Measurements from ENCODE around the gene SLC35A3. TPM values are rescaled to one million over a fixed set of nuclear protein-coding genes. Genes with fewer than 3 reads are reported as not detected.
"Not testable (repeated sequence)": the region's sequence is repeated elsewhere in the genome, so short reads cannot be mapped to it uniquely, and the experiment has no call there.

The SLC35A3 gene
- total and polyA plus RNA-seq, 2 donors, result 25.9 to 28.2 TPM

GRCh38 chr1:99950486-99950885 lies 19.3 kb upstream of the SLC35A3 start:
- Histone ChIP-seq H3K9me3 (ENCODE audit: control insufficient read depth in 2 of 2, insufficient read depth in 1 of 2, low read length in 1 of 2) (no peaks in the 10 kb centered on the region), H3K27me3 (ENCODE audit: control insufficient read depth in 2 of 2, insufficient read depth in 1 of 2, low read length in 1 of 2) (no peaks in the 10 kb centered on the region), H3K4me3 (ENCODE audit: low read length in 2 of 2) (no peak overlapping the region), H3K36me3 (ENCODE audit: control insufficient read depth in 2 of 2, insufficient read depth in 2 of 2, low read length in 1 of 2) (no peaks in the 10 kb centered on the region), H3K4me1 (ENCODE audit: control insufficient read depth in 2 of 2, insufficient read depth in 2 of 2, low read length in 2 of 2) (no peaks in the 10 kb centered on the region), H3K27ac (ENCODE audit: low read depth in 1 of 2, low read length in 1 of 2) (no peak overlapping the region)
- DNase-seq (ENCODE audit: low read depth in 6 of 9, low spot score in 9 of 9), result no peak
- 96% methylated on average over 3 of the region's 3 CpGs for WGBS

DNA sequence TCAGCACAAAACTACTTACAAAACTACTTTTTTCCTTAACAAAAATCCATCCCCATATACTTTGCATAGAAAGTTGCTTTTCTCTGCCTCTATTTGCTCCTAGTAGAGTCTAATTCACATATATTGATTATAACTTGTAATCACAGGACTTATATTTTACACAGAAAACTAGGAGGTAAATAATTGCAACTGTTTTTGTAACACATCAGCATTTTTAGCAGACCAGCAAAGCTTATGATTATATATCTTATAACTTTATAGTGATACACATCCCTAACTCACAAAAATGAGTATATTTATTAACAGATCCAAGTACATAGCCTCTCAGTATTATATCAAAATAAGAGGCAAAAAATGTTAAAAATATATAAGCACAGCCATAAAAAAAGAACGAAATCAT lies 17.3 kb upstream of the SLC35A3 start:
- no peak for DNase-seq (ENCODE audit: low read depth in 6 of 9, low spot score in 9 of 9)
- Histone ChIP-seq H3K4me3 (ENCODE audit: low read length in 2 of 2) (no peak overlapping the region), H3K36me3 (ENCODE audit: control insufficient read depth in 2 of 2, insufficient read depth in 2 of 2, low read length in 1 of 2) (no peaks in the 10 kb centered on the region), H3K4me1 (ENCODE audit: control insufficient read depth in 2 of 2, insufficient read depth in 2 of 2, low read length in 2 of 2) (no peaks in the 10 kb centered on the region), H3K9me3 (ENCODE audit: control insufficient read depth in 2 of 2, insufficient read depth in 1 of 2, low read length in 1 of 2) (no peaks in the 10 kb centered on the region), H3K27me3 (ENCODE audit: control insufficient read depth in 2 of 2, insufficient read depth in 1 of 2, low read length in 1 of 2) (no peaks in the 10 kb centered on the region), H3K27ac (ENCODE audit: low read depth in 1 of 2, low read length in 1 of 2) (no peak overlapping the region)
- WGBS, result 96% methylated on average over 1 of the region's 1 CpG

DNA sequence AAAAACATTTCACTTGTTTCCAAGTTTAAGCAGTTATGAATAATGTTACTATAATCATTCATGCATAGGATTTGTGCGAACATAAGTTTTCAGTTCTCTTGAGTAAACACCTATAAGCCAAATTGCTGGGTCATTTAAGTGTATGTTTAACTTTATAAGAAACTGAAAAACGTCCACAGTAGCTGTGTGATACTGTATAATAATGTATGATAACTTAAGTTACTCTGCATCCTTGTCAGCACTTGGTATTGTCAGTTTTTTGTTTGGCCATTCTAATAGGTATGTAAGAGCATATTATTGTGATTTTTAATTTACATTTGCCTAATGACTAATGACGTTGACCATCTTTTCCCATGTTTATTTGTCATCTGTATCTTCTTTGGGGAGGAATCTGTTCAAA lies 14.4 kb upstream of the SLC35A3 start:
- Histone ChIP-seq H3K4me1 (ENCODE audit: control insufficient read depth in 2 of 2, insufficient read depth in 2 of 2, low read length in 2 of 2) (no peaks in the 10 kb centered on the region), H3K4me3 (ENCODE audit: low read length in 2 of 2) (no peak overlapping the region), H3K9me3 (ENCODE audit: control insufficient read depth in 2 of 2, insufficient read depth in 1 of 2, low read length in 1 of 2) (no peaks in the 10 kb centered on the region), H3K27ac (ENCODE audit: low read depth in 1 of 2, low read length in 1 of 2) (no peak overlapping the region), H3K27me3 (ENCODE audit: control insufficient read depth in 2 of 2, insufficient read depth in 1 of 2, low read length in 1 of 2) (no peaks in the 10 kb centered on the region), H3K36me3 (ENCODE audit: control insufficient read depth in 2 of 2, insufficient read depth in 2 of 2, low read length in 1 of 2) (no peaks in the 10 kb centered on the region)
- WGBS, result 97% methylated on average over 3 of the region's 3 CpGs
- no peak for DNase-seq (ENCODE audit: low read depth in 6 of 9, low spot score in 9 of 9)

- H3K27ac ChIP-seq (ENCODE audit: low read depth in 1 of 2, low read length in 1 of 2), result no peak overlapping the region
- H3K4me3 ChIP-seq (ENCODE audit: low read length in 2 of 2), result no peak overlapping the region
- WGBS, result 90% methylated on average over 2 of the region's 2 CpGs
- no peaks in the 10 kb centered on the region for H3K4me1 ChIP-seq (ENCODE audit: control insufficient read depth in 2 of 2, insufficient read depth in 2 of 2, low read length in 2 of 2)
- H3K9me3 ChIP-seq (ENCODE audit: control insufficient read depth in 2 of 2, insufficient read depth in 1 of 2, low read length in 1 of 2), result no peaks in the 10 kb centered on the region
- no peaks in the 10 kb centered on the region for H3K36me3 ChIP-seq (ENCODE audit: control insufficient read depth in 2 of 2, insufficient read depth in 2 of 2, low read length in 1 of 2)
- no peaks in the 10 kb centered on the region for H3K27me3 ChIP-seq (ENCODE audit: control insufficient read depth in 2 of 2, insufficient read depth in 1 of 2, low read length in 1 of 2)
- no peak for DNase-seq (ENCODE audit: low read depth in 6 of 9, low spot score in 9 of 9)
These were observed 13.0 kb upstream of the SLC35A3 start for GRCh38 chr1:99956755-99957154.

- Histone ChIP-seq H3K36me3 (ENCODE audit: control insufficient read depth in 2 of 2, insufficient read depth in 2 of 2, low read length in 1 of 2) (no peaks in the 10 kb centered on the region), H3K27ac (ENCODE audit: low read depth in 1 of 2, low read length in 1 of 2) (no peak overlapping the region), H3K9me3 (ENCODE audit: control insufficient read depth in 2 of 2, insufficient read depth in 1 of 2, low read length in 1 of 2) (no peaks in the 10 kb centered on the region), H3K4me3 (ENCODE audit: low read length in 2 of 2) (no peak overlapping the region), H3K27me3 (ENCODE audit: control insufficient read depth in 2 of 2, insufficient read depth in 1 of 2, low read length in 1 of 2) (no peaks in the 10 kb centered on the region), H3K4me1 (ENCODE audit: control insufficient read depth in 2 of 2, insufficient read depth in 2 of 2, low read length in 2 of 2) (no peaks in the 10 kb centered on the region)
- no peak for DNase-seq (ENCODE audit: low read depth in 6 of 9, low spot score in 9 of 9)
- WGBS, result 100% methylated on average over 1 of the region's 1 CpG
These were observed 12.0 kb upstream of the SLC35A3 start for GRCh38 chr1:99957818-99958217.

DNA sequence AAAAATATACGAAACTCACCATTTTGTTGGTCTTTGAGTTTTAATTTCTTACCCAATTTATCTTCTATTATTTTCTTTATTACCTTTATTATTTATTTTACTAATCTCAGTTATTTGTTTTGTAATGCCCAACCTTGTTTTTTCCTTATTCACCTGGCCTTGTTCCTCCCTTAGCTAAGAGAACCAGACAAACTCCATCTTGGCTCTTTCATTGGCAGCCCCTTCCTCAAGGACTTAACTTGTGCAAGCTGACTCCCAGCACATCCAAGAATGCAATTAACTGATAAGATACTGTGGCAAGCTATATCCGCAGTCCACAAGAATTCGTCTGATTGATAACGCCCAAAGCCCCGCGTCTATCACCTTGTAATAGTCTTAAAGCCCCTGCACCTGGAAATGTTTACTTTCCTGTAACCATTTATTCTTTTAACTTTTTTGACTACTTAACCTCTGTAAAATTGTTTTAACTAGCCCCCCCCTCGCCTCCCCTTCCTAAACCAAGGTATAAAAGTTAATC lies 10.5 kb upstream of the SLC35A3 start:
- not testable (repeated sequence) for H3K4me3 ChIP-seq (ENCODE audit: low read length in 2 of 2); DNase-seq (ENCODE audit: low read depth in 6 of 9, low spot score in 9 of 9); H3K4me1 ChIP-seq (ENCODE audit: control insufficient read depth in 2 of 2, insufficient read depth in 2 of 2, low read length in 2 of 2); H3K36me3 ChIP-seq (ENCODE audit: control insufficient read depth in 2 of 2, insufficient read depth in 2 of 2, low read length in 1 of 2); H3K27ac ChIP-seq (ENCODE audit: low read depth in 1 of 2, low read length in 1 of 2); H3K9me3 ChIP-seq (ENCODE audit: control insufficient read depth in 2 of 2, insufficient read depth in 1 of 2, low read length in 1 of 2); H3K27me3 ChIP-seq (ENCODE audit: control insufficient read depth in 2 of 2, insufficient read depth in 1 of 2, low read length in 1 of 2)
- WGBS, result 93% methylated on average over 7 of the region's 7 CpGs

GRCh38 chr1:99960260-99960659 lies 9.5 kb upstream of the SLC35A3 start:
- WGBS, result 94% methylated on average over 5 of the region's 5 CpGs
- H3K4me3 ChIP-seq (ENCODE audit: low read length in 2 of 2), result not testable (repeated sequence)

DNA sequence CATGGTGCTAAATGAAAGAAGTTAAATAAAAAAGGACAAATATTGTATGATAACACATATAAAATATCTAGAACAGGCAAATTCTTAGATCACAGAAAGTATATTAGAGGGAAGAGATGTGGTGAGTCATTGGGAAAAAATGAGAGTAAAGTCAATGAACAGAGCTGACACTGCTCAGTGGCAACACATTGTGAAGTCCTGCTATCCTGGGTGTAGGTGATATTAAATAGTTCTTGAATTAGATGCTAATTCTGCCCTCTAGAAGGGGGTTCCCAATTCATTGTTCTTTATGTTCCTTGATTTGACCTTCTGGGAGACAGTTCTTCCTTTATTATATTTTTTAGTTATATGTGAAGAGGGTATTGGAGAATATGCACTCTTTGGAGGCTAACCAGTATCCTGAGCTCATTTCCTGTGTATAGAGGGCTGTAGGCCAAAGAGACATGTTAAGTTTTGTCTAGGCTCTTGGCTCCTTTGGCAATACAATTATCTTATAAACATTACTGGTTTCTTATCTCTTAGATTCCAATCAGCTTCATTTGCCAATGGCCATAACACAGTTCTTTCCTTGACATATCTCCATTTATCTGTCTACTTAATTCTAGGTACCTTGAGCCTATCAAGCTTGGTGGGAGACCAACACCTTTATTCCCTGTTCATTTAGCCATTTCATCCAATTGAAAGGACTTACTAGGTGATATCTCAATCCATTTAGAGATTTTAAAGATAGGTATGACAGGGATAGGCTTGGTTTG lies 6.6 kb upstream of the SLC35A3 start:
- no peak for DNase-seq (ENCODE audit: low read depth in 6 of 9, low spot score in 9 of 9)
- no peaks in the 10 kb centered on the region for H3K27me3 ChIP-seq (ENCODE audit: control insufficient read depth in 2 of 2, insufficient read depth in 1 of 2, low read length in 1 of 2)
- no peak overlapping the region for H3K27ac ChIP-seq (ENCODE audit: low read depth in 1 of 2, low read length in 1 of 2)
- no peaks in the 10 kb centered on the region for H3K4me1 ChIP-seq (ENCODE audit: control insufficient read depth in 2 of 2, insufficient read depth in 2 of 2, low read length in 2 of 2)
- H3K4me3 ChIP-seq (ENCODE audit: low read length in 2 of 2), result no peak overlapping the region
- H3K9me3 ChIP-seq (ENCODE audit: control insufficient read depth in 2 of 2, insufficient read depth in 1 of 2, low read length in 1 of 2), result no peaks in the 10 kb centered on the region
- no peaks in the 10 kb centered on the region for H3K36me3 ChIP-seq (ENCODE audit: control insufficient read depth in 2 of 2, insufficient read depth in 2 of 2, low read length in 1 of 2)

More at GRCh38 chr1:99960260-99960659, 9.5 kb upstream of the SLC35A3 start:
- DNase-seq (ENCODE audit: low read depth in 6 of 9, low spot score in 9 of 9); H3K36me3 ChIP-seq (ENCODE audit: control insufficient read depth in 2 of 2, insufficient read depth in 2 of 2, low read length in 1 of 2); H3K4me1 ChIP-seq (ENCODE audit: control insufficient read depth in 2 of 2, insufficient read depth in 2 of 2, low read length in 2 of 2); H3K9me3 ChIP-seq (ENCODE audit: control insufficient read depth in 2 of 2, insufficient read depth in 1 of 2, low read length in 1 of 2); H3K27ac ChIP-seq (ENCODE audit: low read depth in 1 of 2, low read length in 1 of 2); H3K27me3 ChIP-seq (ENCODE audit: control insufficient read depth in 2 of 2, insufficient read depth in 1 of 2, low read length in 1 of 2): not testable (repeated sequence)

DNA sequence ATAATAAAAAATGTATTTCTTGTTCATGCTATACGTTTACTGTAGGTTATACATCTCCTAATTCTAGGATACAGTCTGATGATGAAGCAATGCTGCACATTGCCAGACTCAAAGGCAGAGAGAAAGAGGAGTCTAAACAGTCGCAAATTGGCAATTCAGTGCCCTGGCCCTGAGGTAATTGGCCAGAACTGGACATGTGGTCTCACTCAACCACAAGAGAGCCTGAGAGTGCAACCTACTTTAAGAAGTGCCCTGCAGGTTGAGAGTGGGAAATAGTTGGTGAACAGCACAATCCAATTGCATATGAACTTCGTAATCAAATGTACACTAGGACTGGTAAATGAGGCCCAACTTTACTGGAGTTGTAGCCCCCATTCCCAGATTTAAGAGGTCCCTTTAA lies 5.0 kb upstream of the SLC35A3 start:
- Histone ChIP-seq H3K36me3 (ENCODE audit: control insufficient read depth in 2 of 2, insufficient read depth in 2 of 2, low read length in 1 of 2) (no peaks in the 10 kb centered on the region), H3K27me3 (ENCODE audit: control insufficient read depth in 2 of 2, insufficient read depth in 1 of 2, low read length in 1 of 2) (no peaks in the 10 kb centered on the region), H3K4me1 (ENCODE audit: control insufficient read depth in 2 of 2, insufficient read depth in 2 of 2, low read length in 2 of 2) (peaks cover 0 to 6% of the 10 kb centered on the region in 2 donors), H3K4me3 (ENCODE audit: low read length in 2 of 2) (no peak overlapping the region), H3K27ac (ENCODE audit: low read depth in 1 of 2, low read length in 1 of 2) (no peak overlapping the region), H3K9me3 (ENCODE audit: control insufficient read depth in 2 of 2, insufficient read depth in 1 of 2, low read length in 1 of 2) (no peaks in the 10 kb centered on the region)
- DNase-seq (ENCODE audit: low read depth in 6 of 9, low spot score in 9 of 9), result no peak
- WGBS, result 95% methylated on average over 3 of the region's 3 CpGs

All from thymus (tissue), 11 donors.